Activated CD8-positive, alpha-beta memory T cell treated with anti-CD3 and anti-CD28 coated beads, Interleukin-2, amount 50 U/mL, for 4 hours (primary cell): ENCODE data around the gene NELL1.

Experiments used
- DNase-seq: peaks from one replicate; pipeline ENCODE4 v3.0.0-alpha.2; 2020

The NELL1 gene

DNA sequence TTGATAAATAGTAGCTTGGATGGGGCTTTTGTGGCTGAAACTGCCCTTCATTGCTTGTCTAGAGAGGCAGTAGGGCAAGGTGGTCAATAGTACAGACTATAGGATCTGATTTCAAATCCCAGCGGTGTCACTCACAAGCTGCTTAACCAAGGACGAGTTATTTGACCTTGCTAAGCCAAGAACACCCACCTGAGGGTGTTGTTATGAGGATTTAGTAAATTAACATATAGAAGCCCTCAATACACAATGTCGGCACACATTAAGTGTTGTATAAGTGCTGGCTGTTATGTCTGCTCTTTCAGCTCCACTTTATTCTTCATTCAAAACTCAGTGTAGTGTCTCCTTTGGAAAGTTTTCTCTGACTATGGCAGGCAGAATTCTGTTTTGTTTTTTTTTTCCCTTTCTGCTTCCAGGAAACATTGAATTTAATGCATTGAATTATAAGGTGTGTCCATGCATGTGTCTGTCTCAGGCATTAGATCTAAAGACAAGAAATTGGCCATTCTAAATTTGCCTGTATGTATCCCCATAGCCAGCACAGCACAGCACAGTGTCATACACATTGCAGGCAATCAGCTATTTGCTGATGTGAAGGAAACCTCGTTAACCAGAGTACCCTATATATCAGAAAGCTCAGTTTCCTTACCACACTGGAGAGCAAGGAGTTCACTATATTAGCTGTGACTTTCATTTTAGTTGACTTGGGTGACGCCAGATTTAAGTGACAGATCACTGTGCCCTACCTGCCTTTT is 212.1 kb downstream of the NELL1 start:
- DNase-seq: no peak

DNA sequence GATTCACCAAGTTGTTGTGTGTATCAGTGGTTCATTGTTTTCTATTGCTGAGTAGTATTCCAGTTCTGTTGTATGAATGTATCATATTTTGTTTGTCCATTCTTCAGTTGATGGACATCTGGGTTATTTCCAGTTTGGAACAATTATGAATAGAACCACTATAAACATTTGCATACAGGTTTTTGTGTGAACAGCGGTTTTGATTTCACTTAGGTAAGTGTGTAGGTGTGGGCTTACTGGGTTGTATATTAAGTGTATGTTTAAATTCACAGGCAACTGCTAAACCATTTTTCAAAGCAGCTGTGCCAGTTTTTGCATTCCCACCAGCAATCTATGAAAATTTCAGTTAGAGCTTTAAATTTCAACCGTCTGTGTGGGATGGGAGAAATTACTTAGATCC is 217.8 kb downstream of the NELL1 start:
- no peak for DNase-seq

DNA sequence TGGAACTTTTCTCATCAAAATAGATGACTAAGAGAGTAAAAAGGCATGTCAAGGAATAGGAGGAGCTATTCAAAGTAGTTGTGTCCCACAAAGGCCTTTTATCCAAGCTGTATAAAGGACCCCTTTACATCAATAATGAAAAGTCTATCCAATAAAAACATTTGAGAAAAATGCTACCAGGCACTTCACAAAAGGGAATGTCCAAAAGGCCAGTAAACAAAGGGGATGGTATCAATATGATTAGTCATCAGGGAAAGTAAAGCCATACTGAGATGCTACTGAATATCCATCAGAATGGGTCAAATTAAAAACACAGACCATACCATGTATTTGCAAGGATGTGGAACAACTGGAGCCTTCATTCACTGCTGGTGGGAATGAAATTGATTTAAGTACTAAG is 224.9 kb downstream of the NELL1 start:
- no peak for DNase-seq

DNA sequence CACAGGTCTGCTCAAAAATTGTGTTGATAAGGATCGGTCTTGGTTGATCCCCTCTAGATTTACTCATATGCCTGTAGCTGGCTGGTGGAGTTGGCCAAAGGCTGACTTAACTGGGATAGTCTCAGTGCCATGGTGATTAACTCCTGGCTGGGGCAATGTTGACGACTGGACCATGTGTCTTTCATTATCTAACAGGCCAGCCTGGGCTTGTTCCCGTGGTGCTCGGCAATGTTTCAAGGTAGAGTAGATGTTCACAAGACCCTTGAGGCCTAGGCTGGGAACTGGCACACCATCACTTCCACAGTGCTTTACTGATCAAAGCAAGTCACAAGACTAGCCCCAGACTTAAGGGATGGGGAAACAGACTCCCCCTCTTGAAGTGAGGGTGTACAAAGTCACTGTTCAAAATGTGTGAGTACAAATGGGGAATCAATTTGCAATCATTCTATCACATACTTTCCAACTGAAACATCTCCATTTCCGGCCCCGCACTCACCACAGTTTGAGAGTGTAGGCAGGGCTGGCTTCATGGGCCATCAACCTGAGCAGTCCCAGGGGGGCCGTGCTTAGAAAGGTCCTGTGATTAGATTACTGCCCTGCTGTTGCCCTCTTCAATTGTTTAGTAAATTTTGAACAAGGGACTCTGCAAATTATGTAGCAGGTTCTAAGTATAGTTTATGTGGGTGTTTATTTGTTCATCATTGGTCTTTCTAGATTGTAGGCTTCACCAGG is 240.8 kb downstream of the NELL1 start:
- no peak for DNase-seq

GRCh38 chr11:20910733-20911132 is 241.3 kb downstream of the NELL1 start:
- DNase-seq: no peak

- no peak for DNase-seq
These were observed 242.9 kb downstream of the NELL1 start for GRCh38 chr11:20912065-20912821.

DNA sequence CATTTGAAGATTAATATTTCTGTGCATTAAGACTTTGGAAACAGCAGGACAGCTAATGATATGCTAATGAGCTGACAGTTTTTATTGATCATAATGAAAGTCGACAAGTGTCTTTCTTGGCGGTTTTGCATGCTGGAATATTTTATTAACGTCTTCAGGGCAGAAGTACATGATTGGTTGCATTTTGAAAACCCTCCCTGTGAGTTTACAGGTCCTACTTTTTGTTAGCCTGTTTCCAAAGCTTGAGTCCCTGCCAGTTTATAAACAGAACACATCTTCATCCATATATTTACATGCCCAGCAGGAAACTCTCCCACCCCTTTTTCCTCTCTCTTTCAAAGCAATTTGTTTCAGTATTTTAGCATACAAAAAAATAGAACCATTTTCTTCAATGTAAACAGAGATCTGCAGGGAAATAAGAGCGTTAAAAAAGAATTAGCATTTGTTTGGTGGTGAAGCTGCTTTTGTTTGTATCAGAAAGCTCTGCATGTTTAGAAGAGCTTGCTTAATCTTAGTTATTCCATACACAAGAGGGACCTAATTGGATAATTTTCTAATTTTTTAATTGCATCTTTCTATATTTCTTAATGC is 243.6 kb downstream of the NELL1 start:
- DNase-seq: no peak

DNA sequence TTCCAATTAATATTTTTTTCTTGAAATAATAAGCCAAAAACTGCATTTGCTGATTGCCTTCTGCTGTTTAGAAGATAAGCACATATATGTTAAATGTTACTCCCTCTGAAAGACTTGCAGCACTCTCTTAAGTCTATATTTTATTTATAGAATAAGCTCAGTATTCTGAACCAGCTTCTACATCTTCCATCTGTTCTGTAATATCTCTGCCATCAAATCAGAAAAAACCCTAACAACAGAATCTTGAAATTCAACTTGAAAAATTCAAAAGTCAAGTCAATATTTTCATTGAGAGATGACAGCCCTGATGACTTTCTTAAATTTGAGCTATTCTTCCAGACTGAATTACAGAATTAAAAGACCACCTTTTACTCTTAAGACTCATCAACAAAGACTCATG is 247.9 kb downstream of the NELL1 start:
- DNase-seq: no peak

DNA sequence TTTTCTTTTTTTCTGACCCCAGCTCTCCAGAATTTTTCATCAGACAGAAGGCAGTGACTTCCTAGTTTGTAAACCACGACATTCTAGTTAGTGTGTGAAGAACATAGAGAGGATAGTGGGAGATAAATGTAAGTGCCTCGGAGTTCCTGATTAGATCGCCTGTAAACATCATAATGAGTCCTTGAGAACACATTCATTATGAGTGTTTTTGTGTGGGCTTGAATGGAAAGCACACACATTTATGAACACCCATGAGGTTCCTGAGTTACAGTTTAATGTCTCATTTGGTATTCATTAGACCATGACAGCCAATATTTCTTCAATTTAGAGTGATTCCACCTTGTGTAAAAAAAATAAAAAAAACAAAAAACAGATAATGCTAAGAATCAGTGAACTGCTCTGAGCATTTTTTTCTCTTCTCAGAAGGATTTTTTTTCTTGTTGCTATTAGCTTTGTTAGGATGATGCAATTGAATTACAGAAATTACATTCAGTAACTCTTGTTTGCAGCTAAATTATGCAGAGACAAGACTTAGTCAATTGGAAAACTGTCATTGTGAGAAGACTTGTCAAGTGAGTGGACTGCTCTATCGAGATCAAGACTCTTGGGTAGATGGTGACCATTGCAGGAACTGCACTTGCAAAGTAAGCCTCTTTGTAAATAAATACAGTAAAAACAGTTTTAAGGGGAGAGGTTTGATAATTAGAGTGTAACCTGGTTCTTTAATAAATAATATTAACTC is 257.6 kb downstream of the NELL1 start:
- no peak for DNase-seq

- DNase-seq: no peak
These were observed 261.6 kb downstream of the NELL1 start for GRCh38 chr11:20931029-20931428.

- no peak for DNase-seq
These were observed 263.7 kb downstream of the NELL1 start for GRCh38 chr11:20933086-20933485.

- no peak for DNase-seq
These were observed 264.6 kb downstream of the NELL1 start for GRCh38 chr11:20933958-20934357.

- DNase-seq: no peak
These were observed 265.1 kb downstream of the NELL1 start for GRCh38 chr11:20934516-20934915.

DNA sequence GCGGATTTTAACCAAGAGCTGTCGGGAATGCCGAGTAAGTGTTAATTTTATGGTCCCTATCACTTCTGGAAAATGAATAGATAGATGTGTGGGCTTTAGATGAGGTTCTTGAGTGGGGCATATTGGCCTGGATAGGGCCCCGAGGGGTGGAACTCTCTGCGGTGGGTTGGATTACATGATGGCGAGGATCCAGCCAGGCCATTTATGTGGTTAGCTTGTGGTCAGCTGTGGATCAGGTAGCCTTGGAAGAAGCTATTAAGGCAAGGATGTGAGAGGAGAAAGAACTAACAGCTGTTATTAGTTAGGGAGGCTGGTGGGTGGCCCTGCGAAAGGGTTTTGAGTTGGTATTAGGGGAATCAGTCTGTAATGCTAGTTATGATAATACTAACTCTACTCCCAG is 268.4 kb downstream of the NELL1 start:
- no peak for DNase-seq

DNA sequence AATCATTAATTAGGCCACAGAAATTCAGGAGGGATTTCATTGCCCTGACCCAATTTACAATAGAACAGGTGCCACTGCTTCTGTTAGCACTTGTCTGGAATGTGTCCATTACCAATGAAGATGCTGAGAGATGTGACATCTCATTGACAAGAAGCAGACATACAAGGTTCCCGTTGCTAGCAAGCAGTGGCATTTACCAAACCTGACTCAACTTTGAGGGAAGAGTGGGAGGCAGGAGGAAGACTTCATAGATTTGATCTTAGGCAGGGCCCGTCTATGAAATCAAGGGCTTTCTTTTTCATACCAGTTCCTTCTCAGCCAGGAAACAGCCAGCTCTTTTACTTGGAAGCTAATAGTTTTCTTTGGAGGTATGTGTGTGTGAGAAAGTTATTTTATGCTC is 280.2 kb downstream of the NELL1 start:
- DNase-seq: no peak

- no peak for DNase-seq
These were observed 293.2 kb downstream of the NELL1 start for GRCh38 chr11:20962581-20962980.

- no peak for DNase-seq
These were observed 294.2 kb downstream of the NELL1 start for GRCh38 chr11:20963596-20963995.

- no peak for DNase-seq
These were observed 295.6 kb downstream of the NELL1 start for GRCh38 chr11:20964985-20965384.

DNA sequence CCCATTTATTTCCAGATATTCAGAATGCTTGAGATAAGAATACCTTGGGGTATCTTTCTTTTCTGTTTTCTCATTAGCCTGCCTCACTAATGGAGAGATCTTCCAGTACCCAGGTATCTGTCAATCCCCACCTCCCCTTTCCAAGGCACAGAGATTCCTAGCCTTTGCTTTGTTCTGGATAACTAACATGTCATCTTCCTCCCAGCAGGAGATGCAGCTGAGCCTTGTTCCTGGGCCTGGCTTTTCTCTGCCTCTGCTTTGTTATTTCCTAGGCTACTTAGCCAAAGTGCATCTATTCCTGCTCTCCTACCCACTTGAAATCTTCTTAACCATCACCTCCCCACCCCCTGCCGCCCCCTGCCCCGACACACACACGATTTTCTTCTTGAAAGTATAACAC is 297.1 kb downstream of the NELL1 start:
- DNase-seq: no peak

GRCh38 chr11:20973940-20974559 is 304.7 kb downstream of the NELL1 start:
- no peak for DNase-seq

DNA sequence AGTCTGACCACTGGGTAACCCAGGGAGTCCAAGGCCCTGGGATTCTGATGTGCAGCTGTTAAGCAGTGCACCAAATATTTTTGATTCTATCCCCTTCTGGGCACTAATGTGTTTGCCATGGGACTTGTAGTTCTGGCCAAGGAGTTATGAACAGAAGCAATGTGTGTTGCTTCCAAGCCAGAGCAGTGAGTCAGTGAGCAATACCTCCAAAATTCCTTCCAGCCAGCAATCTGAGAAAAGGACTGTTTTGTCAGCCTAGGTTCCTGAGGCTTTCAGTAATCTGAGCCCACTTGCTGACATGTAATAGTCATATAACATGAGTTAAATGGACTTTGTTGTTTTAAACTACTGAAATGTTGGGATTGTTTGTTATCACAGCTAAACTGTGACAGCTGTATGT is 311.4 kb downstream of the NELL1 start:
- no peak for DNase-seq

- no peak for DNase-seq
These were observed 321.1 kb downstream of the NELL1 start for GRCh38 chr11:20990447-20990846.
